ENCODE data around the gene CHN1. TPM values are rescaled to one million over a fixed set of nuclear protein-coding genes. Genes with fewer than 3 reads are reported as not detected.

CHN1 gene
- total and polyA plus RNA-seq, 12 donors = 6.1 to 26.5 (median 15.7) TPM

GRCh38 chr2:174820361-174820760 lies 184.8 kb downstream of the CHN1 start:
- intact Hi-C loops (cut with DNase I) = no loop called here
- peaks cover 0 to 17% (median 0%) of the 10 kb centered on the region in 9 donors for H3K36me3 ChIP-seq
- no peak for TF ChIP-seq CTCF (IDR thresholded peaks at IDR 0.05)
- no peak overlapping the region for H3K4me3 ChIP-seq
- DNase-seq = no peak
- H3K4me1 ChIP-seq = peaks cover 0 to 18% (median 1%) of the 10 kb centered on the region in 9 donors
- H3K27ac ChIP-seq = no peak overlapping the region
- H3K9me3 ChIP-seq = no peaks in the 10 kb centered on the region
- 87% methylated on average over 6 of the region's 6 CpGs for WGBS, 2 donors
- no peak for ATAC-seq
- no peaks in the 10 kb centered on the region for H3K27me3 ChIP-seq

GRCh38 chr2:174815526-174815925 lies 189.7 kb downstream of the CHN1 start:
- ATAC-seq = no peak
- DNase-seq = no peak
- Histone ChIP-seq H3K27ac (no peak overlapping the region), H3K36me3 (peaks cover 0 to 25% (median 5%) of the 10 kb centered on the region in 9 donors), H3K27me3 (no peaks in the 10 kb centered on the region), H3K9me3 (no peaks in the 10 kb centered on the region), H3K4me1 (peaks cover 0 to 3% (median 0%) of the 10 kb centered on the region in 9 donors), H3K4me3 (no peak overlapping the region)
- TF ChIP-seq CTCF (IDR thresholded peaks at IDR 0.05) = no peak
- intact Hi-C loops (cut with DNase I) = no loop called here
- WGBS, 2 donors = 0 to 47% methylated on average over 2 of the region's 2 CpGs

GRCh38 chr2:174812037-174812436 lies 193.1 kb downstream of the CHN1 start:
- intact Hi-C loops (cut with DNase I) = no loop called here
- H3K4me1 ChIP-seq = peaks cover 0 to 15% (median 4%) of the 10 kb centered on the region in 9 donors
- no peak for DNase-seq
- H3K27ac ChIP-seq = no peak overlapping the region
- no peaks in the 10 kb centered on the region for H3K9me3 ChIP-seq
- H3K4me3 ChIP-seq = no peak overlapping the region
- TF ChIP-seq CTCF (IDR thresholded peaks at IDR 0.05) = no peak
- no peak for ATAC-seq
- WGBS, 2 donors = 95% methylated on average over 7 of the region's 7 CpGs
- H3K36me3 ChIP-seq = peaks cover 0 to 41% (median 14%) of the 10 kb centered on the region in 9 donors
- no peaks in the 10 kb centered on the region for H3K27me3 ChIP-seq

- H3K27ac ChIP-seq = peak overlapping the region in 9 of 10 donors; percentile 2 to 73 (median 39)
- intact Hi-C loops (cut with DNase I) = no loop called here
- DNase-seq (no peak), ATAC-seq (no peak)
- no peaks in the 10 kb centered on the region for H3K27me3 ChIP-seq
- no peak for TF ChIP-seq CTCF (IDR thresholded peaks at IDR 0.05)
- H3K4me3 ChIP-seq = no peak overlapping the region
- H3K9me3 ChIP-seq = no peaks in the 10 kb centered on the region
- 74 to 81% methylated on average over 1 of the region's 1 CpG for WGBS, 2 donors
- H3K36me3 ChIP-seq = peaks cover 0 to 52% (median 14%) of the 10 kb centered on the region in 9 donors
- peaks cover 0 to 32% (median 8%) of the 10 kb centered on the region in 9 donors for H3K4me1 ChIP-seq
Observed at GRCh38 chr2:174807931-174808330, 197.2 kb downstream of the CHN1 start.
